GM23338 (cell line): ENCODE results near the gene GALNT5. TPM values are rescaled to one million over a fixed set of nuclear protein-coding genes. Genes with fewer than 3 reads are reported as not detected.
A peak's percentile ranks its signal among the peaks of the same experiment; 100 is the strongest.

Source experiments
- ATAC-seq: fragments of 200-7000 bp; cut with Tn5 transposase; 3 replicates; pipeline ENCODE4 v1.9.1; 2020
- DNase-seq: peaks from one replicate; pipeline ENCODE4 v3.0.0-alpha.2; 2015; ENCODE audit warnings: low spot score
- H2AFZ ChIP-seq: fragments of 200-600 bp; sonication (generic); 2 replicates; pipeline ENCODE4 v1.8.0; 2016; ENCODE audit warnings: antibody characterized with exemption, mild to moderate bottlenecking, moderate library complexity
- H3F3A ChIP-seq: fragments of 200-600 bp; sonication (generic); replicated peaks from 2 replicates; pipeline ENCODE4 v1.8.0; 2017; ENCODE audit warnings: antibody characterized with exemption, mixed run types, low read depth
- H3K27ac ChIP-seq: fragments of 200-600 bp; sonication (generic); 2 replicates; pipeline ENCODE4 v1.6.1; 2016; ENCODE audit warnings: low read depth
- H3K27me3 ChIP-seq: fragments of 200-600 bp; sonication (generic); 2 replicates; pipeline ENCODE4 v1.8.0; 2016; ENCODE audit warnings: mild to moderate bottlenecking, mixed run types, moderate library complexity; ENCODE audit not compliant: insufficient read depth
- H3K36me3 ChIP-seq: fragments of 200-600 bp; sonication (generic); 2 replicates; pipeline ENCODE4 v1.8.0; 2016; ENCODE audit warnings: mild to moderate bottlenecking; ENCODE audit not compliant: insufficient read depth
- H3K4me1 ChIP-seq: fragments of 200-600 bp; sonication (generic); 2 replicates; pipeline ENCODE4 v1.8.0; 2016; ENCODE audit warnings: mild to moderate bottlenecking, moderate library complexity; ENCODE audit not compliant: insufficient read depth
- H3K4me2 ChIP-seq: fragments of 200-600 bp; sonication (generic); 2 replicates; pipeline ENCODE4 v1.7.1; 2017; ENCODE audit warnings: mixed run types
- H3K4me3 ChIP-seq: fragments of 200-600 bp; sonication (generic); 2 replicates; pipeline ENCODE4 v1.6.1; 2016; ENCODE audit warnings: mixed run types
- H3K79me2 ChIP-seq: fragments of 200-600 bp; sonication (generic); replicated peaks from 2 replicates; pipeline ENCODE4 v1.8.0; 2017; ENCODE audit warnings: mild to moderate bottlenecking; ENCODE audit not compliant: insufficient read depth
- H3K9me2 ChIP-seq: fragments of 200-600 bp; sonication (generic); 2 replicates; pipeline ENCODE4 v1.8.0; 2017; ENCODE audit not compliant: insufficient read depth
- H4K20me1 ChIP-seq: fragments of 200-600 bp; sonication (generic); replicated peaks from 2 replicates; pipeline ENCODE4 v1.8.0; 2017; ENCODE audit warnings: mild to moderate bottlenecking; ENCODE audit not compliant: insufficient read depth
- H3K27ac Mint-ChIP-seq: 2 replicates; pipeline ENCODE4 v1.8.0; 2020; ENCODE audit warnings: inconsistent platforms, mild to moderate bottlenecking, moderate library complexity, mixed read lengths
- H3K27me3 Mint-ChIP-seq: 3 replicates; pipeline ENCODE4 v1.8.0; 2022; ENCODE audit warnings: low read depth, mild to moderate bottlenecking, moderate library complexity, mixed read lengths, inconsistent platforms; ENCODE audit not compliant: insufficient read depth, poor library complexity
- H3K36me3 Mint-ChIP-seq: 3 replicates; pipeline ENCODE4 v1.8.0; 2021; ENCODE audit warnings: low read depth, mild to moderate bottlenecking, inconsistent platforms, moderate library complexity, mixed read lengths
- H3K4me1 Mint-ChIP-seq: 3 replicates; pipeline ENCODE4 v1.8.0; 2020; ENCODE audit warnings: mild to moderate bottlenecking, inconsistent platforms, mixed read lengths
- H3K4me3 Mint-ChIP-seq: 3 replicates; pipeline ENCODE4 v1.8.0; 2021; ENCODE audit warnings: moderate library complexity, mild to moderate bottlenecking, inconsistent platforms, mixed read lengths
- H3K9me3 Mint-ChIP-seq: 3 replicates; pipeline ENCODE4 v1.8.0; 2020; ENCODE audit warnings: moderate library complexity, mild to moderate bottlenecking, inconsistent platforms, mixed read lengths
- CREB1 ChIP-seq: fragments of 250-450 bp; sonication (Bioruptor Pico); IDR thresholded peaks from 2 replicates; pipeline ENCODE4 v1.5.0; 2020; ENCODE audit warnings: low read depth, mild to moderate bottlenecking, moderate library complexity
- EZH2 ChIP-seq: fragments of 200-600 bp; sonication (generic); IDR thresholded peaks from one replicate; pipeline ENCODE4 v1.8.0; 2017; ENCODE audit warnings: antibody characterized with exemption, mild to moderate bottlenecking, low read depth; ENCODE audit not compliant: unreplicated experiment
- JUNB ChIP-seq: IDR thresholded peaks from one replicate; pipeline ENCODE4 v1.6.1; 2016; ENCODE audit warnings: antibody characterized with exemption; ENCODE audit not compliant: unreplicated experiment
- NANOG ChIP-seq: IDR thresholded peaks from 2 replicates; pipeline ENCODE4 v1.6.1; 2016; ENCODE audit warnings: antibody characterized with exemption, borderline replicate concordance
- POLR2AphosphoS5 ChIP-seq: IDR thresholded peaks from 2 replicates; pipeline ENCODE4 v1.6.1; 2016; ENCODE audit warnings: antibody characterized with exemption, low read depth
- STAT1 ChIP-seq: IDR thresholded peaks from one replicate; pipeline ENCODE4 v1.6.1; 2016; ENCODE audit warnings: antibody characterized with exemption; ENCODE audit not compliant: unreplicated experiment
- ZNF114 ChIP-seq: fragments of 250-450 bp; sonication (Bioruptor Pico); IDR thresholded peaks from 2 replicates; pipeline ENCODE4 v1.5.0; 2020; ENCODE audit warnings: mild to moderate bottlenecking, moderate library complexity
- polyA plus RNA-seq: library from polyadenylated mRNA; unstranded; fragments of >200 nt; fragmentation: Nextera tagmentation; extraction: Ambion mirVana; gene quantifications from 2 replicates; pipeline ENCODE4 v1.2.1, GENCODE V29; 2016
- total RNA-seq: library from RNA; depleted of rRNA; stranded (reverse); fragments of >200 nt; shearing (Covaris generic); gene quantifications from 2 replicates; pipeline ENCODE4 v1.2.3, GENCODE V29; 2014
- TF ChIP-seq, protein P1 (sequence below), 2 experiments: fragments of 200-600 bp in 1 of 2; sonication (generic) in 1 of 2; conservative IDR thresholded peaks; 2 replicates each; pipeline versions ENCODE4 v1.5.1 to v1.6.1; 2016 to 2017; ENCODE audit warnings: antibody characterized with exemption in 2 of 2, low read depth in 2 of 2, mild to moderate bottlenecking in 2 of 2, moderate library complexity in 1 of 2
- TF ChIP-seq, protein P2 (sequence below): IDR thresholded peaks from one replicate; pipeline ENCODE4 v1.6.1; 2018; ENCODE audit warnings: antibody characterized with exemption; ENCODE audit not compliant: unreplicated experiment
- TF ChIP-seq, protein P3 (sequence below): fragments of 250-450 bp; sonication (Bioruptor Pico); IDR thresholded peaks from 2 replicates; pipeline ENCODE4 v1.5.0; 2020; ENCODE audit warnings: mild to moderate bottlenecking, moderate library complexity

Gene GALNT5
- total and polyA plus RNA-seq, 2 experiments from 2014 or later, result 0.05 to 0.14 TPM

DNA sequence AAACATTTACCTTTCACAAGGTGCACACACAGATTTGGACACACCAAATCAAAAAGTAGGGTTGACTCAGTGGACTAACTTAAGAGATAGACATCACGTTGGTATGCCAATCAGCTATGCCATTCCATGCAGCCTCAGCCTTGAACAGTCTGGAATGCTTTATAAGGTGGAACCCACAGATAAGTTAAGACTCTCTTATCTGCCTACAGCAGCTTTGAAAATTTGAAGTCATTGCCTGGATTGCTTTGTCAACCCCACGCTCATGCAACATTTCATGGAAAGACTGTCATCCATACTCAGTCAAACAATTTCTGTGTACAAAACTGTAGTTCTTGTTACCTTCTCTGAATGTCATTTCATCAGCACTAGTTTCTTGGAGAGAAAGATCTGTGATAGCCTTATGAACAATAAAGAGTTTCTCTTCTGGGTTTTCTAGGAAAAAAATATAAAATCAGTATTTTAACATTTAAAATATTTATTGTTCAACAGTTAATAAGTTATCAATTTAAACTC lies 66.9 kb downstream of the GALNT5 start (continued):
- TF ChIP-seq, protein P1, sequence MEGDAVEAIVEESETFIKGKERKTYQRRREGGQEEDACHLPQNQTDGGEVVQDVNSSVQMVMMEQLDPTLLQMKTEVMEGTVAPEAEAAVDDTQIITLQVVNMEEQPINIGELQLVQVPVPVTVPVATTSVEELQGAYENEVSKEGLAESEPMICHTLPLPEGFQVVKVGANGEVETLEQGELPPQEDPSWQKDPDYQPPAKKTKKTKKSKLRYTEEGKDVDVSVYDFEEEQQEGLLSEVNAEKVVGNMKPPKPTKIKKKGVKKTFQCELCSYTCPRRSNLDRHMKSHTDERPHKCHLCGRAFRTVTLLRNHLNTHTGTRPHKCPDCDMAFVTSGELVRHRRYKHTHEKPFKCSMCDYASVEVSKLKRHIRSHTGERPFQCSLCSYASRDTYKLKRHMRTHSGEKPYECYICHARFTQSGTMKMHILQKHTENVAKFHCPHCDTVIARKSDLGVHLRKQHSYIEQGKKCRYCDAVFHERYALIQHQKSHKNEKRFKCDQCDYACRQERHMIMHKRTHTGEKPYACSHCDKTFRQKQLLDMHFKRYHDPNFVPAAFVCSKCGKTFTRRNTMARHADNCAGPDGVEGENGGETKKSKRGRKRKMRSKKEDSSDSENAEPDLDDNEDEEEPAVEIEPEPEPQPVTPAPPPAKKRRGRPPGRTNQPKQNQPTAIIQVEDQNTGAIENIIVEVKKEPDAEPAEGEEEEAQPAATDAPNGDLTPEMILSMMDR (conservative IDR thresholded peaks at IDR 0.05; ENCODE audit: low read depth in 2 of 2), result no peak
- TF ChIP-seq POLR2AphosphoS5 (no peak), JUNB (no peak), STAT1 (no peak), EZH2 (no peak), NANOG (no peak)
- TF ChIP-seq, protein P2, sequence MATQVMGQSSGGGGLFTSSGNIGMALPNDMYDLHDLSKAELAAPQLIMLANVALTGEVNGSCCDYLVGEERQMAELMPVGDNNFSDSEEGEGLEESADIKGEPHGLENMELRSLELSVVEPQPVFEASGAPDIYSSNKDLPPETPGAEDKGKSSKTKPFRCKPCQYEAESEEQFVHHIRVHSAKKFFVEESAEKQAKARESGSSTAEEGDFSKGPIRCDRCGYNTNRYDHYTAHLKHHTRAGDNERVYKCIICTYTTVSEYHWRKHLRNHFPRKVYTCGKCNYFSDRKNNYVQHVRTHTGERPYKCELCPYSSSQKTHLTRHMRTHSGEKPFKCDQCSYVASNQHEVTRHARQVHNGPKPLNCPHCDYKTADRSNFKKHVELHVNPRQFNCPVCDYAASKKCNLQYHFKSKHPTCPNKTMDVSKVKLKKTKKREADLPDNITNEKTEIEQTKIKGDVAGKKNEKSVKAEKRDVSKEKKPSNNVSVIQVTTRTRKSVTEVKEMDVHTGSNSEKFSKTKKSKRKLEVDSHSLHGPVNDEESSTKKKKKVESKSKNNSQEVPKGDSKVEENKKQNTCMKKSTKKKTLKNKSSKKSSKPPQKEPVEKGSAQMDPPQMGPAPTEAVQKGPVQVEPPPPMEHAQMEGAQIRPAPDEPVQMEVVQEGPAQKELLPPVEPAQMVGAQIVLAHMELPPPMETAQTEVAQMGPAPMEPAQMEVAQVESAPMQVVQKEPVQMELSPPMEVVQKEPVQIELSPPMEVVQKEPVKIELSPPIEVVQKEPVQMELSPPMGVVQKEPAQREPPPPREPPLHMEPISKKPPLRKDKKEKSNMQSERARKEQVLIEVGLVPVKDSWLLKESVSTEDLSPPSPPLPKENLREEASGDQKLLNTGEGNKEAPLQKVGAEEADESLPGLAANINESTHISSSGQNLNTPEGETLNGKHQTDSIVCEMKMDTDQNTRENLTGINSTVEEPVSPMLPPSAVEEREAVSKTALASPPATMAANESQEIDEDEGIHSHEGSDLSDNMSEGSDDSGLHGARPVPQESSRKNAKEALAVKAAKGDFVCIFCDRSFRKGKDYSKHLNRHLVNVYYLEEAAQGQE, result no peak

DNA sequence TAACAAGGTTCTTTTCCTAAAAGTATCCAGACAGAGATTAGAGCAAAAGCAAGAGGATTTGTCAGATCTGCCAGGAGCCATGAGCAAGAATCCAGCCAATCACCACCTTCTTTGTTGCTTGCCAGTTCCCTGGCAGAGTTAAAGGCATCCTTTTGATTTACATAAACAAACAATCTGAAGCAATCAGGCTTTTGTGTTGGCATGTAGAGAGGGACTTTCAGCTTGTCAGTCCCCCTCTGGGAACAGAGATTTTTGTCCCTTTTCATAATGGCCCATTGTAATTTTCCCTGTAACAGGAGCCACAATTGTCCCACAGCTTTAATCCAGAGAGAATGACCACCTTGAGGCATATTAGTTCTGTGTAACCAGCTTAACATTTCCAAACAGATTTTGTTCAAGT lies 68.3 kb downstream of the GALNT5 start, which contains the start of gene ERMN:
Gene ERMN, minus strand, starts transcription at position 39 of the 400 bp plus-strand sequence. CDS start 182 bp downstream, outside the sequence.
- H3K4me2 ChIP-seq, result no peak within 1 kb of the TSS
- H3K4me3 ChIP-seq, result no peak within 1 kb of the TSS

More for the DNA sequence above, 68.3 kb downstream of the GALNT5 start, which contains the start of gene ERMN:
- Histone ChIP-seq H2AFZ (peak within 1 kb of the TSS; percentile 4; the same call in 1 of the 2 replicates), H3K27me3 (no peaks in the 10 kb centered on the region), H3F3A (no peaks in the 10 kb centered on the region), H3K79me2 (no peaks in the 10 kb centered on the region), H3K27ac (no peak within 1 kb of the TSS), H3K36me3 (no peaks in the 10 kb centered on the region), H3K9me2 (no peaks in the 10 kb centered on the region), H3K4me1 (peaks cover 23% of the 10 kb centered on the region), H4K20me1 (no peaks in the 10 kb centered on the region)
- Mint-ChIP-seq H3K4me1 (peaks cover 30% of the 10 kb centered on the region), H3K36me3 (no peaks in the 10 kb centered on the region), H3K27me3 (no peaks in the 10 kb centered on the region), H3K27ac (no peak within 1 kb of the TSS; the same call in 1 of the 2 replicates), H3K9me3 (no peaks in the 10 kb centered on the region), H3K4me3 (no peak within 1 kb of the TSS)
- DNase-seq, result peak; percentile 77
- peak; percentile 77 for ATAC-seq
- TF ChIP-seq JUNB (no peak), CREB1 (CRISPR knock-in tag) (no peak), ZNF114 (CRISPR knock-in tag) (no peak), NANOG (0 out of 2 replicates have a peak, but pooled peaks have one; percentile 18)
- TF ChIP-seq, protein P1 (conservative IDR thresholded peaks at IDR 0.05; ENCODE audit: low read depth in 2 of 2), result no peak
- TF ChIP-seq, protein P3, sequence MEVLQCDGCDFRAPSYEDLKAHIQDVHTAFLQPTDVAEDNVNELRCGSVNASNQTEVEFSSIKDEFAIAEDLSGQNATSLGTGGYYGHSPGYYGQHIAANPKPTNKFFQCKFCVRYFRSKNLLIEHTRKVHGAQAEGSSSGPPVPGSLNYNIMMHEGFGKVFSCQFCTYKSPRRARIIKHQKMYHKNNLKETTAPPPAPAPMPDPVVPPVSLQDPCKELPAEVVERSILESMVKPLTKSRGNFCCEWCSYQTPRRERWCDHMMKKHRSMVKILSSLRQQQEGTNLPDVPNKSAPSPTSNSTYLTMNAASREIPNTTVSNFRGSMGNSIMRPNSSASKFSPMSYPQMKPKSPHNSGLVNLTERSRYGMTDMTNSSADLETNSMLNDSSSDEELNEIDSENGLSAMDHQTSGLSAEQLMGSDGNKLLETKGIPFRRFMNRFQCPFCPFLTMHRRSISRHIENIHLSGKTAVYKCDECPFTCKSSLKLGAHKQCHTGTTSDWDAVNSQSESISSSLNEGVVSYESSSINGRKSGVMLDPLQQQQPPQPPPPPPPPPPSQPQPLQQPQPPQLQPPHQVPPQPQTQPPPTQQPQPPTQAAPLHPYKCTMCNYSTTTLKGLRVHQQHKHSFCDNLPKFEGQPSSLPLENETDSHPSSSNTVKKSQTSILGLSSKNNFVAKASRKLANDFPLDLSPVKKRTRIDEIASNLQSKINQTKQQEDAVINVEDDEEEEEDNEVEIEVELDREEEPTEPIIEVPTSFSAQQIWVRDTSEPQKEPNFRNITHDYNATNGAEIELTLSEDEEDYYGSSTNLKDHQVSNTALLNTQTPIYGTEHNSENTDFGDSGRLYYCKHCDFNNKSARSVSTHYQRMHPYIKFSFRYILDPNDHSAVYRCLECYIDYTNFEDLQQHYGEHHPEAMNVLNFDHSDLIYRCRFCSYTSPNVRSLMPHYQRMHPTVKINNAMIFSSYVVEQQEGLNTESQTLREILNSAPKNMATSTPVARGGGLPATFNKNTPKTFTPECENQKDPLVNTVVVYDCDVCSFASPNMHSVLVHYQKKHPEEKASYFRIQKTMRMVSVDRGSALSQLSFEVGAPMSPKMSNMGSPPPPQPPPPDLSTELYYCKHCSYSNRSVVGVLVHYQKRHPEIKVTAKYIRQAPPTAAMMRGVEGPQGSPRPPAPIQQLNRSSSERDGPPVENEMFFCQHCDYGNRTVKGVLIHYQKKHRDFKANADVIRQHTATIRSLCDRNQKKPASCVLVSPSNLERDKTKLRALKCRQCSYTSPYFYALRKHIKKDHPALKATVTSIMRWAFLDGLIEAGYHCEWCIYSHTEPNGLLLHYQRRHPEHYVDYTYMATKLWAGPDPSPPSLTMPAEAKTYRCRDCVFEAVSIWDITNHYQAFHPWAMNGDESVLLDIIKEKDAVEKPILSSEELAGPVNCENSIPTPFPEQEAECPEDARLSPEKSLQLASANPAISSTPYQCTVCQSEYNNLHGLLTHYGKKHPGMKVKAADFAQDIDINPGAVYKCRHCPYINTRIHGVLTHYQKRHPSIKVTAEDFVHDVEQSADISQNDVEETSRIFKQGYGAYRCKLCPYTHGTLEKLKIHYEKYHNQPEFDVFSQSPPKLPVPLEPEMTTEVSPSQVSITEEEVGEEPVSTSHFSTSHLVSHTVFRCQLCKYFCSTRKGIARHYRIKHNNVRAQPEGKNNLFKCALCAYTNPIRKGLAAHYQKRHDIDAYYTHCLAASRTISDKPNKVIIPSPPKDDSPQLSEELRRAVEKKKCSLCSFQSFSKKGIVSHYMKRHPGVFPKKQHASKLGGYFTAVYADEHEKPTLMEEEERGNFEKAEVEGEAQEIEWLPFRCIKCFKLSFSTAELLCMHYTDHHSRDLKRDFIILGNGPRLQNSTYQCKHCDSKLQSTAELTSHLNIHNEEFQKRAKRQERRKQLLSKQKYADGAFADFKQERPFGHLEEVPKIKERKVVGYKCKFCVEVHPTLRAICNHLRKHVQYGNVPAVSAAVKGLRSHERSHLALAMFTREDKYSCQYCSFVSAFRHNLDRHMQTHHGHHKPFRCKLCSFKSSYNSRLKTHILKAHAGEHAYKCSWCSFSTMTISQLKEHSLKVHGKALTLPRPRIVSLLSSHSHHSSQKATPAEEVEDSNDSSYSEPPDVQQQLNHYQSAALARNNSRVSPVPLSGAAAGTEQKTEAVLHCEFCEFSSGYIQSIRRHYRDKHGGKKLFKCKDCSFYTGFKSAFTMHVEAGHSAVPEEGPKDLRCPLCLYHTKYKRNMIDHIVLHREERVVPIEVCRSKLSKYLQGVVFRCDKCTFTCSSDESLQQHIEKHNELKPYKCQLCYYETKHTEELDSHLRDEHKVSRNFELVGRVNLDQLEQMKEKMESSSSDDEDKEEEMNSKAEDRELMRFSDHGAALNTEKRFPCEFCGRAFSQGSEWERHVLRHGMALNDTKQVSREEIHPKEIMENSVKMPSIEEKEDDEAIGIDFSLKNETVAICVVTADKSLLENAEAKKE, result no peak
